ENCODE results near the gene DMRT1.
A peak's percentile ranks its signal among the peaks of the same experiment; 100 is the strongest.
"Not testable (repeated sequence)": the region's sequence is repeated elsewhere in the genome, so short reads cannot be mapped to it uniquely, and the experiment has no call there.

The DMRT1 gene

GRCh38 chr9:972501-973294 is 131.2 kb downstream of the DMRT1 start:
- peak in 1 of 3 donors; percentile 49 for DNase-seq

- no peak for DNase-seq
Measured at GRCh38 chr9:973295-973834, 131.9 kb downstream of the DMRT1 start.

- no peak for DNase-seq
Measured at GRCh38 chr9:974031-974995, 132.8 kb downstream of the DMRT1 start.

GRCh38 chr9:974996-975739 is 133.7 kb downstream of the DMRT1 start:
- DNase-seq: peak in 1 of 3 donors; percentile 30

GRCh38 chr9:975740-976257 is 134.3 kb downstream of the DMRT1 start:
- DNase-seq: no peak

- DNase-seq: peak in 1 of 3 donors; percentile 38
Measured at GRCh38 chr9:976258-976942, 134.9 kb downstream of the DMRT1 start, which contains the start of gene DMRT3. Gene DMRT3, plus strand, starts transcription at chr9:976655. Its CDS starts 347 bp downstream, at chr9:977002.

- DNase-seq: peak in 2 of 3 donors; percentile 28 to 68
Measured at GRCh38 chr9:976943-977837, 135.7 kb downstream of the DMRT1 start.

GRCh38 chr9:977838-978830 is 136.6 kb downstream of the DMRT1 start:
- DNase-seq: no peak

- no peak for DNase-seq
Measured at GRCh38 chr9:979983-980382, 138.5 kb downstream of the DMRT1 start.

- no peak for DNase-seq
Measured at GRCh38 chr9:980640-981039, 139.1 kb downstream of the DMRT1 start.

GRCh38 chr9:981491-981898 is 140.0 kb downstream of the DMRT1 start:
- DNase-seq: no peak

GRCh38 chr9:982394-983230 is 141.1 kb downstream of the DMRT1 start:
- DNase-seq: peak; percentile 51 to 65 (median 54)

GRCh38 chr9:994005-994404 is 152.5 kb downstream of the DMRT1 start:
- DNase-seq: peak; percentile 64 to 75 (median 72)

- DNase-seq: no peak
Measured at GRCh38 chr9:995192-995591, 153.7 kb downstream of the DMRT1 start.

GRCh38 chr9:995781-996180 is 154.3 kb downstream of the DMRT1 start:
- DNase-seq: no peak

- DNase-seq: not testable (repeated sequence)
Measured at GRCh38 chr9:998299-999110, 157.0 kb downstream of the DMRT1 start.

- DNase-seq: no peak
Measured at GRCh38 chr9:1001838-1002237, 160.3 kb downstream of the DMRT1 start.
